ENCODE measurements around the gene NRG3.

- TF ChIP-seq POLR2A (IDR thresholded peaks at IDR 0.05; ENCODE audit: low read depth, low read length) (no peak), PAX5 (IDR thresholded peaks at IDR 0.05; ENCODE audit: insufficient read depth, low read length, severe bottlenecking) (no peak), POLR2AphosphoS5 (IDR thresholded peaks at IDR 0.05; ENCODE audit: low read depth, low read length) (no peak), TAF1 (IDR thresholded peaks at IDR 0.05; ENCODE audit: low read depth, low read length) (no peak), SPI1 (IDR thresholded peaks at IDR 0.05; ENCODE audit: low read depth, low read length) (no peak), POU2F2 (IDR thresholded peaks at IDR 0.05; ENCODE audit: low read depth, low read length) (no peak)
These were observed 768.6 kb downstream of the NRG3 start for GRCh38 chr10:82643601-82644000.

Data from GM12891 (cell line).